HL-60 (cell line): Measurements from ENCODE around the gene PCCB.

ENCODE experiments used
- GABPA ChIP-seq: IDR thresholded peaks from 2 replicates; pipeline ENCODE4 v1.6.1; 2012; ENCODE audit warnings: low read depth
- POLR2AphosphoS5 ChIP-seq: IDR thresholded peaks from 2 replicates; pipeline ENCODE4 v1.6.1; 2012; ENCODE audit warnings: low read depth
- TF ChIP-seq, protein P1 (sequence below): IDR thresholded peaks from one replicate; pipeline ENCODE4 v1.5.1; 2011; ENCODE audit warnings: low read length, control low read depth, inconsistent platforms; ENCODE audit not compliant: insufficient read depth
- TF ChIP-seq, protein P2 (sequence below): IDR thresholded peaks from 2 replicates; pipeline ENCODE4 v1.6.1; 2012; ENCODE audit warnings: low read depth; ENCODE audit not compliant: insufficient replicate concordance

GRCh38 chr3:136207489-136208115 lies 42.5 kb upstream of the PCCB start:
- TF ChIP-seq POLR2AphosphoS5 (no peak), GABPA (no peak)
- TF ChIP-seq, protein P1, sequence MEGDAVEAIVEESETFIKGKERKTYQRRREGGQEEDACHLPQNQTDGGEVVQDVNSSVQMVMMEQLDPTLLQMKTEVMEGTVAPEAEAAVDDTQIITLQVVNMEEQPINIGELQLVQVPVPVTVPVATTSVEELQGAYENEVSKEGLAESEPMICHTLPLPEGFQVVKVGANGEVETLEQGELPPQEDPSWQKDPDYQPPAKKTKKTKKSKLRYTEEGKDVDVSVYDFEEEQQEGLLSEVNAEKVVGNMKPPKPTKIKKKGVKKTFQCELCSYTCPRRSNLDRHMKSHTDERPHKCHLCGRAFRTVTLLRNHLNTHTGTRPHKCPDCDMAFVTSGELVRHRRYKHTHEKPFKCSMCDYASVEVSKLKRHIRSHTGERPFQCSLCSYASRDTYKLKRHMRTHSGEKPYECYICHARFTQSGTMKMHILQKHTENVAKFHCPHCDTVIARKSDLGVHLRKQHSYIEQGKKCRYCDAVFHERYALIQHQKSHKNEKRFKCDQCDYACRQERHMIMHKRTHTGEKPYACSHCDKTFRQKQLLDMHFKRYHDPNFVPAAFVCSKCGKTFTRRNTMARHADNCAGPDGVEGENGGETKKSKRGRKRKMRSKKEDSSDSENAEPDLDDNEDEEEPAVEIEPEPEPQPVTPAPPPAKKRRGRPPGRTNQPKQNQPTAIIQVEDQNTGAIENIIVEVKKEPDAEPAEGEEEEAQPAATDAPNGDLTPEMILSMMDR: no peak
- TF ChIP-seq, protein P2, sequence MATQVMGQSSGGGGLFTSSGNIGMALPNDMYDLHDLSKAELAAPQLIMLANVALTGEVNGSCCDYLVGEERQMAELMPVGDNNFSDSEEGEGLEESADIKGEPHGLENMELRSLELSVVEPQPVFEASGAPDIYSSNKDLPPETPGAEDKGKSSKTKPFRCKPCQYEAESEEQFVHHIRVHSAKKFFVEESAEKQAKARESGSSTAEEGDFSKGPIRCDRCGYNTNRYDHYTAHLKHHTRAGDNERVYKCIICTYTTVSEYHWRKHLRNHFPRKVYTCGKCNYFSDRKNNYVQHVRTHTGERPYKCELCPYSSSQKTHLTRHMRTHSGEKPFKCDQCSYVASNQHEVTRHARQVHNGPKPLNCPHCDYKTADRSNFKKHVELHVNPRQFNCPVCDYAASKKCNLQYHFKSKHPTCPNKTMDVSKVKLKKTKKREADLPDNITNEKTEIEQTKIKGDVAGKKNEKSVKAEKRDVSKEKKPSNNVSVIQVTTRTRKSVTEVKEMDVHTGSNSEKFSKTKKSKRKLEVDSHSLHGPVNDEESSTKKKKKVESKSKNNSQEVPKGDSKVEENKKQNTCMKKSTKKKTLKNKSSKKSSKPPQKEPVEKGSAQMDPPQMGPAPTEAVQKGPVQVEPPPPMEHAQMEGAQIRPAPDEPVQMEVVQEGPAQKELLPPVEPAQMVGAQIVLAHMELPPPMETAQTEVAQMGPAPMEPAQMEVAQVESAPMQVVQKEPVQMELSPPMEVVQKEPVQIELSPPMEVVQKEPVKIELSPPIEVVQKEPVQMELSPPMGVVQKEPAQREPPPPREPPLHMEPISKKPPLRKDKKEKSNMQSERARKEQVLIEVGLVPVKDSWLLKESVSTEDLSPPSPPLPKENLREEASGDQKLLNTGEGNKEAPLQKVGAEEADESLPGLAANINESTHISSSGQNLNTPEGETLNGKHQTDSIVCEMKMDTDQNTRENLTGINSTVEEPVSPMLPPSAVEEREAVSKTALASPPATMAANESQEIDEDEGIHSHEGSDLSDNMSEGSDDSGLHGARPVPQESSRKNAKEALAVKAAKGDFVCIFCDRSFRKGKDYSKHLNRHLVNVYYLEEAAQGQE: no peak
